ENCODE measurements around the gene SH2D4B.

DNA sequence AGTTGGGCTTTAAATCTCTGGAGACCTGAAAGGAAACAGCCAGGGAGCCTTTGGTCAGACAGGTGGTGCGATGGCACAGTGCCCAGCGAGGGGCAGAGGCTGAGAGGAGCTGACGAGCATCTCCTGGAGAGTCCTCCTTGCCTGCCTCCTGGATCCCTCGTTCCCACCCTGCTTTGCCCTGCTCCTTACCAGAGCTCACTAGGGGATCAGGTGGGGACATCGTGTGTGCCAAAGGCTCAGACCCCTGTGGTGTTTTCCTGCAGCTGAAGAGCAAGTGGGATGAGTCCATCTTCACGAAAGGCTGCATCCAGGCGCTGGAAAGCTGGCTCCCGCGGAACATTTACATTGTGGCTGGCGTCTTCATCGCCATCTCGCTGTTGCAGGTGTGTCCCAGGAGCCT is 21.8 kb upstream of the SH2D4B start:
- TF ChIP-seq POLR2A (IDR thresholded peaks at IDR 0.05): no peak
- TF ChIP-seq, protein P1, sequence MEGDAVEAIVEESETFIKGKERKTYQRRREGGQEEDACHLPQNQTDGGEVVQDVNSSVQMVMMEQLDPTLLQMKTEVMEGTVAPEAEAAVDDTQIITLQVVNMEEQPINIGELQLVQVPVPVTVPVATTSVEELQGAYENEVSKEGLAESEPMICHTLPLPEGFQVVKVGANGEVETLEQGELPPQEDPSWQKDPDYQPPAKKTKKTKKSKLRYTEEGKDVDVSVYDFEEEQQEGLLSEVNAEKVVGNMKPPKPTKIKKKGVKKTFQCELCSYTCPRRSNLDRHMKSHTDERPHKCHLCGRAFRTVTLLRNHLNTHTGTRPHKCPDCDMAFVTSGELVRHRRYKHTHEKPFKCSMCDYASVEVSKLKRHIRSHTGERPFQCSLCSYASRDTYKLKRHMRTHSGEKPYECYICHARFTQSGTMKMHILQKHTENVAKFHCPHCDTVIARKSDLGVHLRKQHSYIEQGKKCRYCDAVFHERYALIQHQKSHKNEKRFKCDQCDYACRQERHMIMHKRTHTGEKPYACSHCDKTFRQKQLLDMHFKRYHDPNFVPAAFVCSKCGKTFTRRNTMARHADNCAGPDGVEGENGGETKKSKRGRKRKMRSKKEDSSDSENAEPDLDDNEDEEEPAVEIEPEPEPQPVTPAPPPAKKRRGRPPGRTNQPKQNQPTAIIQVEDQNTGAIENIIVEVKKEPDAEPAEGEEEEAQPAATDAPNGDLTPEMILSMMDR (IDR thresholded peaks at IDR 0.05): no peak
